A549 (cell line): ENCODE measurements around the gene TMEM269. TPM values are rescaled to one million over a fixed set of nuclear protein-coding genes. Genes with fewer than 3 reads are reported as not detected.

Experiments used
- ATAC-seq, 2 experiments: fragments of 200-7000 bp in 1 of 2; fragments of >200 bp in 1 of 2; cut with Nextera tagmentation in 1 of 2; cut with Tn5 transposase in 1 of 2; 3 replicates each; pipeline versions ENCODE4 v1.8.0 to v1.9.1; 2018 to 2020; ENCODE audit warnings: mild to moderate bottlenecking in 1 of 2, moderate library complexity in 1 of 2
- CTCF ChIA-PET: fragments of 300-600 bp; sonication (Branson Sonifier 250); formaldehyde crosslinking; extraction: SDS; loops from one replicate; lab custom pipeline; 2021; ENCODE audit warnings: antibody characterized with exemption, inconsistent platforms; lab: Yijun Ruan, JAX
- POLR2A ChIA-PET: fragments of 350-600 bp; formaldehyde crosslinking; extraction: SDS; loops from one replicate; lab custom pipeline; 2021; ENCODE audit warnings: antibody characterized with exemption, inconsistent platforms; lab: Yijun Ruan, JAX
- DNase-seq, 2 experiments: peaks; one replicate each; pipeline versions ENCODE4 v3.0.0 to v3.0.0-alpha.2; 2011 to 2016; ENCODE audit warnings: low read depth in 1 of 2, low spot score in 1 of 2
- FAIRE-seq: peaks from 2 replicates; lab custom pipeline; 2011; peaks lifted over from hg19 to GRCh38; lab: Jason Lieb, UNC
- H3K27ac ChIP-seq, 2 experiments: fragments of >200 bp; sonication (Bioruptor Twin); formaldehyde crosslinking; 3 replicates each; pipeline ENCODE4 v1.5.1; 2016 to 2017
- H3K4me1 ChIP-seq: fragments of >200 bp; sonication (Bioruptor Twin); formaldehyde crosslinking; 3 replicates; pipeline ENCODE4 v1.6.1; 2016
- H3K4me2 ChIP-seq: fragments of >200 bp; sonication (Bioruptor Twin); formaldehyde crosslinking; 3 replicates; pipeline ENCODE4 v1.6.1; 2016
- H3K4me3 ChIP-seq: fragments of >200 bp; sonication (Bioruptor Twin); formaldehyde crosslinking; 3 replicates; pipeline ENCODE4 v1.5.1; 2016
- H3K9me3 ChIP-seq: fragments of >200 bp; sonication (Bioruptor Twin); formaldehyde crosslinking; 3 replicates; pipeline ENCODE4 v1.6.1; 2016
- ATOH8 ChIP-seq: fragments of 250-450 bp; sonication (Bioruptor Pico); IDR thresholded peaks from 2 replicates; pipeline ENCODE4 v1.5.0; 2020; ENCODE audit warnings: low read depth, mild to moderate bottlenecking, moderate library complexity
- BHLHE40 ChIP-seq: IDR thresholded peaks from 2 replicates; pipeline ENCODE4 v1.6.1; 2012; ENCODE audit warnings: low read depth, low read length, inconsistent platforms
- CHD4 ChIP-seq: fragments of 200-600 bp; sonication (generic); IDR thresholded peaks from 2 replicates; pipeline ENCODE4 v1.6.1; 2016; ENCODE audit warnings: antibody characterized with exemption, mild to moderate bottlenecking, borderline replicate concordance
- CTCF ChIP-seq: fragments of >200 bp; sonication (Bioruptor Twin); formaldehyde crosslinking; IDR thresholded peaks from 3 replicates; pipeline ENCODE4 v1.5.1; 2016
- E2F6 ChIP-seq: IDR thresholded peaks from 2 replicates; pipeline ENCODE4 v1.6.1; 2012; ENCODE audit warnings: low read depth, borderline replicate concordance
- EHF ChIP-seq: fragments of 250-450 bp; sonication (Bioruptor Pico); IDR thresholded peaks from 2 replicates; pipeline ENCODE4 v1.5.0; 2020; ENCODE audit warnings: mild to moderate bottlenecking
- ESRRA ChIP-seq: fragments of 150-350 bp; IDR thresholded peaks from 2 replicates; pipeline ENCODE4 v1.6.1; 2014; ENCODE audit warnings: mild to moderate bottlenecking, low read length, borderline replicate concordance
- FOSB ChIP-seq: fragments of 250-450 bp; sonication (Bioruptor Pico); IDR thresholded peaks from 2 replicates; pipeline ENCODE4 v1.5.0; 2020; ENCODE audit warnings: mild to moderate bottlenecking, moderate library complexity
- FOSL2 ChIP-seq, 2 experiments: fragments of 450-650 bp in 1 of 2; fragments of >200 bp in 1 of 2; sonication (Bioruptor Twin) in 1 of 2; formaldehyde crosslinking; IDR thresholded peaks; 2 replicates each; pipeline versions ENCODE4 v1.5.0 to v1.6.1; 2016 to 2020; ENCODE audit warnings: mild to moderate bottlenecking in 1 of 2, moderate library complexity in 1 of 2
- FOXS1 ChIP-seq: fragments of 250-450 bp; sonication (Bioruptor Pico); IDR thresholded peaks from 2 replicates; pipeline ENCODE4 v1.5.0; 2020; ENCODE audit warnings: mild to moderate bottlenecking, moderate library complexity
- GATA3 ChIP-seq: IDR thresholded peaks from 2 replicates; pipeline ENCODE4 v1.6.1; 2012; ENCODE audit warnings: borderline replicate concordance
- HMGXB4 ChIP-seq: fragments of 250-450 bp; sonication (Bioruptor Pico); IDR thresholded peaks from 2 replicates; pipeline ENCODE4 v1.5.0; 2021; ENCODE audit warnings: mild to moderate bottlenecking, moderate library complexity, borderline replicate concordance
- HOXB13 ChIP-seq: fragments of 250-450 bp; sonication (Bioruptor Pico); IDR thresholded peaks from 2 replicates; pipeline ENCODE4 v1.5.0; 2020; ENCODE audit warnings: low read depth, mild to moderate bottlenecking, moderate library complexity
- JUN ChIP-seq, 2 experiments: fragments of >200 bp; sonication (Bioruptor Twin); formaldehyde crosslinking; IDR thresholded peaks; 2 replicates in 1 of 2; 3 replicates in 1 of 2; pipeline ENCODE4 v1.6.1; 2016 to 2017
- MAX ChIP-seq: IDR thresholded peaks from 2 replicates; pipeline ENCODE4 v1.6.1; 2012
- NFE2L2 ChIP-seq: fragments of 150-350 bp; conservative IDR thresholded peaks from 2 replicates; pipeline ENCODE4 v1.6.1; 2014; ENCODE audit warnings: low read length
- PHF8 ChIP-seq: fragments of 200-600 bp; sonication (generic); IDR thresholded peaks from 2 replicates; pipeline ENCODE4 v1.6.1; 2016; ENCODE audit warnings: low read depth, mild to moderate bottlenecking, antibody characterized with exemption, moderate library complexity, borderline replicate concordance
- RNF2 ChIP-seq: fragments of 200-600 bp; sonication (generic); IDR thresholded peaks from 2 replicates; pipeline ENCODE4 v1.6.1; 2016; ENCODE audit warnings: low read depth, mild to moderate bottlenecking, antibody characterized with exemption, moderate library complexity, borderline replicate concordance
- TFCP2L1 ChIP-seq: fragments of 250-450 bp; sonication (Bioruptor Pico); IDR thresholded peaks from 2 replicates; pipeline ENCODE4 v1.5.0; 2021; ENCODE audit warnings: mild to moderate bottlenecking
- USF2 ChIP-seq: fragments of 450-650 bp; IDR thresholded peaks from 2 replicates; pipeline ENCODE4 v1.6.1; 2014; ENCODE audit warnings: antibody characterized with exemption
- ZNF302 ChIP-seq: fragments of 250-450 bp; sonication (Bioruptor Pico); IDR thresholded peaks from 2 replicates; pipeline ENCODE4 v1.9.0; 2021; ENCODE audit warnings: inconsistent platforms, mild to moderate bottlenecking, moderate library complexity
- WGBS: methylation state at CpG from one replicate; pipeline ENCODE4 v1.1.6; 2017; ENCODE audit errors: missing lambda C conversion rate; 5-methylcytosine and 5-hydroxymethylcytosine counted together
- polyA plus RNA-seq, 4 experiments: library from polyadenylated mRNA; depleted of rRNA in 3 of 4; stranded (reverse); fragments of >200 nt; fragmentation: RNase III in 1 of 4; extraction: RNeasy Plus Mini Kit Qiagen cat#74134 plus additional on column Dnase treatment in 1 of 4; gene quantifications; 2 replicates in 3 of 4; 3 replicates in 1 of 4; pipeline ENCODE4 v1.2.3, GENCODE V29; 2011 to 2017

TMEM269 gene
- polyA plus RNA-seq, 2 of the 4 experiments (the other 2 are of a cell fraction) = 0.21 TPM

GRCh38 chr1:42737257-42737656, 47.5 kb upstream of the TMEM269 start (continued):
- TF ChIP-seq ATOH8 (CRISPR knock-in tag) (no peak), BHLHE40 (no peak), TFCP2L1 (no peak), FOXS1 (CRISPR knock-in tag) (no peak)

GRCh38 chr1:42737986-42738677, 46.7 kb upstream of the TMEM269 start:
- DNase-seq (no peak), ATAC-seq (no peak)
- TF ChIP-seq HMGXB4 (CRISPR knock-in tag) = no peak
- no peak for TF ChIP-seq USF2
- TF ChIP-seq NFE2L2 = no peak
- TF ChIP-seq FOSL2 (IDR thresholded peaks at IDR 0.05) = no peak
- TF ChIP-seq FOSL2 (CRISPR knock-in tag; IDR thresholded peaks at IDR 0.05) = no peak
- no peak for TF ChIP-seq MAX
- TF ChIP-seq ESRRA = no peak
- TF ChIP-seq BHLHE40 = no peak
- no peak for TF ChIP-seq GATA3
- no peak for TF ChIP-seq EHF
- no peak for TF ChIP-seq RNF2
- TF ChIP-seq CHD4 = no peak
- TF ChIP-seq PHF8 = no peak
- no peak for TF ChIP-seq JUN (IDR thresholded peaks at IDR 0.05)
- TF ChIP-seq HOXB13 (CRISPR knock-in tag) = no peak
- TF ChIP-seq FOSB (CRISPR knock-in tag) = no peak
- TF ChIP-seq E2F6 = no peak
- no peak for TF ChIP-seq ZNF302
- TF ChIP-seq CTCF = no peak
- TF ChIP-seq, all 56 proteins: peak for 0
- WGBS = 79% methylated on average over 11 of the region's 21 CpGs
- Histone ChIP-seq H3K4me1 (no peaks in the 10 kb centered on the region), H3K4me3 (no peak overlapping the region), H3K27ac (no peak overlapping the region), H3K4me2 (no peak overlapping the region), H3K9me3 (no peaks in the 10 kb centered on the region)
- no peak for FAIRE-seq
- ChIA-PET CTCF (interaction anchor here (0.8 to 1.3 kb wide), 3 partner anchors 9 to 19 kb away, joined by 3 to 5 read pairs (median 3); no protein-coding TSS in a partner anchor), POLR2A (no interaction called here)
